Right lung (tissue), 5 donors: Measurements from ENCODE around the gene GIMAP5. TPM values are rescaled to one million over a fixed set of nuclear protein-coding genes. Genes with fewer than 3 reads are reported as not detected.
A peak's percentile ranks its signal among the peaks of the same experiment; 100 is the strongest.

Source experiments
- DNase-seq, 2 donors: peaks; one replicate each; pipeline ENCODE4 v3.0.0-alpha.2; 2013
- polyA plus RNA-seq, 5 donors: library from polyadenylated mRNA; unstranded; fragments of 120-200 nt; gene quantifications; one replicate each; pipeline versions ENCODE4 v1.2.1 to v1.2.3, GENCODE V29; 2013; ENCODE audit warnings: inconsistent platforms in 1 of 5, low replicate concordance in 1 of 5; ENCODE audit not compliant: insufficient read length in 5 of 5, insufficient read depth in 1 of 5

GIMAP5 gene
- polyA plus RNA-seq, 5 donors: 11.7 to 24.0 (median 17.4) TPM

DNA sequence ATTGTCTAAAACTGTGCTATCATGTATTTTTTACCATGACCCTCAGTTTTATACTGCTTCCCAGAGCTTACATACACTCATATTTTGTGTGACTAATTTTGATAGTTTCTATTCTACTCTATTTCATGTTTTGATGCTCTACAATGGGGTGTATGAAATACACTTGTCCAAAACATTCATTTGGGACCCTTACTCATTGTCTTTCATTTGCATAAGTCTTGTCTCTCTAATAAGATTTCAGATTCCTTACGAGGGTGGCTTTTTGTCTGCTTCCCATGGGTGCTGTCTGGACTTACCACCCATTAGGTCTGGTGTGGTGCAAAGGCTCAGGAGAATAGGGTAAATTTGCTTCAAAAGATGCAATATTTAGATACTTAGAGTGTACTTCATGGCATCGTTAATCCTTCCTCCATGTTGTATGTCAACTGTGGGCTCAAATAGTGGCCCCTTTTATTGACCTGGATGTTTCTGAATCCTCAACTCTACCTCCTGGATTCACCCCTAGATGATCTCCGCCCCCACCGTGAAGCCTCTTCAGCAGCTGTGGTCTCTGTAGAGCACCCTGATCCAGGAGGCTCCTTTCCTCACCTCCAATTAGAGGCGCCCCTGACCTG, 3.6 kb upstream of the GIMAP5 start:
- no peak for DNase-seq

DNA sequence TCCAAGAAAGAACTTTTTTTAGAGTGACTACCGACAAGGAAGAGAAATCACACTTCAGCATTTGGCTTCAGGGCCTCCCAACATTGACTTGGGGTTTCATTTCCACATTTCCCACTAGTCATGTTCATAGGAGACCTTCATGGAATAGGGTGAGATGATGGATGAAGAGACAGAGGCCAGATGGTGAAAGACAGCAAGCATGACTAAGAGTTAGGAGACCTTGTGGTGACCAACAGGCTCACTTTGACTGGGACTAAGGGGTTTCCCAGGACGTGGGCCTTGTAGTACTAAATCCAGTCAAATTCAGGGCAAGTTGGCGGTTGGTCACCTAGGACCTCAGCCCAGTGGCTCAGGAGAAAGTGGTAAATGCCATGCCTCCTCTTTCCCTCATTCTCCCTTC, 3.0 kb upstream of the GIMAP5 start:
- DNase-seq: no peak

DNA sequence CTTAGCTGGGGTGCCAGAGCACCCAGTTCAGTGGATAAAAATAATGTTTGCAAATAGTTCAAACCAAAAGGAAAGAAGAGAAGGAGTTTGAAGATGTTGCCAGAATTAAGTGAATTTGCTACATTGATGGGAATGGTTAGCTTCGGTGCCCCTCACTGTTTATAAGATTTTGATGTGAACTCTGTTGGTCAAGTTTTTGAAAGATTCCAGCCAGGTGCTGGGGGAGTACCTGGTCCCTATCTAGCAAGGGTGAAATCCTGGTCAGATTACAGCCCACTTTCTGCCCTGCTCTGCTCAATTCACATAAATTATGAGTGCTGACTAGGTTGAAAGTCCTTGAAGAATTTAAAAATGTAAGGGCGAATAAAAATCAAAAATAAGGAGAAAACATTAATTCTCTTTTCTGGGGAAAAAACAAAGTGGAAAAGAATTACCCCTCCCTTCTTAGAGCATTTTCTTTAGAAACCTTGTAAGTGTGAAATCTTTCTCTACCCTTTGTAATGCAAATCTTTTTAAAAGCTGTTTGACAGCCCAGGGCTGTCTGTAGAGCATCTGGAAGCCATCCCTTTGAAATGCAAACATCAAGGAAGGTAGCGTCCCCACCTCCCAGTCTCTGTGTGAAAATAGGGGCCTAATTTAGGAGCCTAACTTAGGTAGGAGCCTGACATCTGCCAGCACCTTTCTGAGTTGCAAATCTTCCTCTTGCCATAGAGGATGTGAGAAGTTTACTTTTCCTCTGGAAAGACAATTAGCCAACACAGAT, 1.4 kb upstream of the GIMAP5 start:
- DNase-seq: no peak

DNA sequence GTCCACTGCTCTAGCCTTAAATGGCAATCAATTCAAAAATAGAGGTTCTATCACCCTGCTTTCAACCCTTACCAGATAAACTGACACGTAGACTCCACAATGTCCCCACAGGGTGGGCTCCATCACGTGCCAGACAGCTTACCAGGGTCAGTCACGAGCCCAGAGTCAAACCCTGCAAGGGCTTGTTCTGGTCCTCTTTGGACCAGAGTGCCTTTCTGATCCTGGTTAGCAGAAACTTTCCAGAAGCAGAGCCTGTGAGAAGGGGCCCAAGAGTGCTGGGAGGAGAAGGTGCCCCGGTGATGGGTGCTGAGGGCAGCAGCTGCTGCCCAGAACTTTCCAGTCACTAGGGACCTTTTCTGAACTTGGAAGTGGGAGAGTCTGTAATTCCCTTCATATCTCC, 354 bp upstream of the GIMAP5 start:
- no peak for DNase-seq

DNA sequence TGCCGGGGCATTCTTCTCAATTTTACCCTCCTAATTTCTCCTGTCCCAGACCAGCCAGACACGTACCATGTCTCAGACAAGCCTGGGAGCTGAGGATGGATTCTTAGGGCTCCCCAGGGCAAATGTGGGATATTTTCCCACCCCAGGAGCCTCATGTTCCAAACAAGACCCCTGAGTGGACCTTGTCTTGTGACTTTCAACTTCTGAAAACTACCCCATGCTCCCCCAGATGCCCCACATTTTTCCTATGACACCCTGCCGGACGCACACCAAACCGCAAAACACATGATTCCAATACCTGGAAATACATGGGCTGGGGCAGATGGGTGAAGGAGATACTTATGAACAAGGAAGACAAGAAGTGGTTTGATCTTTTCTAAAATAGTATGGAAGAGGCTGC, 874 bp downstream of the GIMAP5 start:
- no peak for DNase-seq

DNA sequence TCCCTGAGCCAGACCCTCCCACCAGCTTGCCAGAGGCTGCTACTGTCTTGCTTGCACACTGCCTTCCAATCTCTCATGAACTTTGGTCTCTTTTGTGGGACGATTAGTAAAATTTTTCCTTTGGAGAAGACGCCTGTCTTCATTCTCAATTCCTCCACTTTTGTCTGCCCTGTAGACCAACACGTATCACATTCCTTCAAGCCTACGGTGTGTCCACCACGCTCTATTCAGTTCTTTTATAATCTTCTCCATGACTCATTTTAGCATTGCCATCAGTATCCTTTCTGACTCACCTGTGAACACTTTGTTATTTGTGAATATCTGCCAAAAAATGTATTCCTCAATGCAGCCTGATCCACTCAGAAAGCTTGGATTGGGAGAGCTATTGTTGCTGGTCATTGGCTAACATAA, 1.4 kb downstream of the GIMAP5 start:
- DNase-seq: no peak

DNA sequence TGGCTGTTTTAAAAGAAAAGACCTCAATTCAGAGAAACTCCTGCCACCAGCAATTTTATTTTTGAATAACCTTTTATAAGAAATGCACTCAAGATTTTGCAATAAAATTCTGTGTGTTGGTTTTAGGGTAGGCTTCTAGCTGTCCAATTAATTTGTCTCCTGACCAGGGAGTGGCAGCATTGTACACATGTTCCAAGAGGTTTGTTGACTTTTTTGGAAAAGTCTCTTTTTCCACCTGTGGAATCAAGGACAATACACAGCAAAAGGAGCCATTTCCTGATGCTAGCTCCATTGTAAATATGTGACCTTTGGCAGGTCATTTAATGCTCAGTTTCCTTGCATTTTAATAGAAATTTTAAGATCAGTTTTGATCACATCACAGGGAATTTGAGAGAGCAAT, 1.8 kb downstream of the GIMAP5 start:
- DNase-seq: no peak

DNA sequence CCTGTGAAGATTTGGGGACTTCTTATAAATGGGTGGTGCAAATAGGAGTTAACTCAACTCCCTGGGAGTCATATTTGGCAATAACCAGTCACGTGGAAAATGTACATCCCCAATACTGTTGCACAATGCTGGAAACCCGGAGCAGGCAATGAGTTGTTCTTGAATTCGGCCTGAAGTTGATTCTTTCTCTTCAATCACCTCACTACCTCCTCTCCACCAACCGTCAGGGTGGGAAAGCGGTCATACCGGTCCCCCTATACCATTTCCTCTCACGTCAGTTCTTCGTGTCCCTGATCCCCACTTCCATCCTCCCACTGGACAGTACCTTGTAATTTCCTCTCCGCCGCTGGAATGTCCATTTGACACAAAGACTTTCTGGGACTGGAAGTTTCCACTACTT, 2.8 kb downstream of the GIMAP5 start:
- no peak for DNase-seq

DNA sequence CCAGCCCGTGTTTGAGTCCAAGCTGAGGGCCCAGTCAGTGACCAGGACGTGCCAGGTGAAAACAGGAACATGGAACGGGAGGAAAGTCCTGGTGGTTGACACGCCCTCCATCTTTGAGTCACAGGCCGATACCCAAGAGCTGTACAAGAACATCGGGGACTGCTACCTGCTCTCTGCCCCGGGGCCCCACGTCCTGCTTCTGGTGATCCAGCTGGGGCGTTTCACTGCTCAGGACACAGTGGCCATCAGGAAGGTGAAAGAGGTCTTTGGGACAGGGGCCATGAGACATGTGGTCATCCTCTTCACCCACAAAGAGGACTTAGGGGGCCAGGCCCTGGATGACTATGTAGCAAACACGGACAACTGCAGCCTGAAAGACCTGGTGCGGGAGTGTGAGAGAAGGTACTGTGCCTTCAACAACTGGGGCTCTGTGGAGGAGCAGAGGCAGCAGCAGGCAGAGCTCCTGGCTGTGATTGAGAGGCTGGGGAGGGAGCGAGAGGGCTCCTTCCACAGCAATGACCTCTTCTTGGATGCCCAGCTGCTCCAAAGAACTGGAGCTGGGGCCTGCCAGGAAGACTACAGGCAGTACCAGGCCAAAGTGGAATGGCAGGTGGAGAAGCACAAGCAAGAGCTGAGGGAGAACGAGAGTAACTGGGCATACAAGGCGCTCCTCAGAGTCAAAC, 5.2 kb downstream of the GIMAP5 start:
- no peak for DNase-seq

DNA sequence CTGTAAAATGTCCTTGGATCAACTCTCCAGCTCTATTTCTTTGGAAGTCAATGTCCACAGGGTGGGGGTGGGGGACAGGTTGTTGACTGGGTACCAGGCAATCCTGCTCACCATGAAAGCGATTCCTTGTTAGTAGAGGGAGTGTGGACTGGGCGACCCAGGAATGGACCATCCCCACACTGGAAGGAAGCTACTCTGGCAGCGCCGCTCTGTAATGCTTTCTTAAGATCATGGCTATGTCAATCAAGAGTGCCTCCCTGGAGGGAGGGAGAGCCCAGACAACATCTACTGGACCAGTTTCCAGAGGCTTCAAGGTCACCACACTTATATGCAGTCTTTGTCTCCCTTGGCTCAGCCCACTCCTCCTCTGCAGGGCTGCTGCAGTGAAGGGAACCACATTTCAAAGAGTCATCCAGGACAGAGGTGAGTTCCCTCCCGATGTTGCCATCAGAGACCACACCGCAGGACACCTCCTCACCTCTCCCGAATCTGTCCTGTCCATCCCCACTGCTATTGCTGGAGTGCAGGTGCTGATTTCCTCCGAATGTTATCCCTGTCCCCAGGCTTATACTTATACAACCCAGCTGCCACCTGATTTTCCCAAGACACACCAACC, 6.9 kb downstream of the GIMAP5 start:
- no peak for DNase-seq

DNA sequence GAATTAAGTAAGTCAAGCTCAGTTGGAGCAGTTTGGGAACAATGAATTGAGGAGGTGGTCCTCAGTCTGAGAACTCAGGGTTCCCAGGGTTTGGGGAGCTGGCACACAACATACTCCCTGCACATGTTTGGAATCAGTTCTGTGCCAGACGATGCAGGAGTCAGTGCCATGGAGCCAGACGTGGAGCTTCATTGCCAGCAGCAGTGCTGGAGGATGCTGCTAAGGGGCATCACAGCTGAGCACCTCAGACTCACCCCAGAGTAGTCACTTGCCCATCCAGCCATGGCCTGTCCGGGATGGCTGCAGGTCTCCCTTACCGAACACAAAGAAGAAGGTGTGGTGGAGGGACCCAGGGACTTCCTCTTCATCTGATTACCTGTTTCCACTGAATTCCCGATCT, 7.9 kb downstream of the GIMAP5 start:
- DNase-seq: no peak

DNA sequence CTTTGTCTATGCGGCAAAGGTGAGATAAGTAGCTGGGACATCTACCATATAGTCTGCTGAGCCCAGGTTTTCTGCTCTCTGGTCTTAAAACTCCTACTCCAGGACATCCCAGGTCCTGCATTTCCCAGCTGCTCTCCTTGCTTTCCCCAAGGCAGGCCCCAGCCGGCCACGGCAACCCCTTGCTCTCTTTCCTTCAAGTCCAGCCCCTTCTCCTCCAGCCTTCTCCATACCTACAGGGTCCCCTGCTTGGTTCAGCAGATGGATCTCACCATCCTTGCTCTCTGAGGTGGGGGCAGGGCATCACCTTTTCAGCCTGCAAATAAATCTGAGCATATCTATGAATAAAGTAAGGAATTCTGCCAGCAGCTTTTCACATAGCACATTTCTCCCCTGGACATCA, 8.7 kb downstream of the GIMAP5 start:
- DNase-seq: no peak

DNA sequence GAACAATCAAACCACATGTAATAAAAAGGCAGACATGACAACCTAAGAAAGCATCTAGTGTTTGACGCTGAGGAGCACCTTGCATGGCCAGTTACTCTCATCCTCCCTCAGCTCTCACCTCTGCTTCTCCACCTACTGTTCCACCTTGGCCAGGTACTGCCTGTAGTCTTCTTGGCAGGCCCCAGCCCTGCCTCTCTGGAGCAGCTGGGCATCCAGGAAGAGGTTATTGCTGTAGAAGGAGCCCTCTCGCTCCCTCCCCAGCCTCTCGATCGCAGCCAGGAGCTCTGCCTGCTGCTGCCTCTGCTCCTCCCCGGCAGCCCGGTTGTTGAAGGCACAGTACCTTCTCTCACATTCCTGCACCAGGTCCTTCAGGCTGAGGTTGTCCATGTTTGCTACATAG, 9.7 kb downstream of the GIMAP5 start:
- no peak for DNase-seq

DNA sequence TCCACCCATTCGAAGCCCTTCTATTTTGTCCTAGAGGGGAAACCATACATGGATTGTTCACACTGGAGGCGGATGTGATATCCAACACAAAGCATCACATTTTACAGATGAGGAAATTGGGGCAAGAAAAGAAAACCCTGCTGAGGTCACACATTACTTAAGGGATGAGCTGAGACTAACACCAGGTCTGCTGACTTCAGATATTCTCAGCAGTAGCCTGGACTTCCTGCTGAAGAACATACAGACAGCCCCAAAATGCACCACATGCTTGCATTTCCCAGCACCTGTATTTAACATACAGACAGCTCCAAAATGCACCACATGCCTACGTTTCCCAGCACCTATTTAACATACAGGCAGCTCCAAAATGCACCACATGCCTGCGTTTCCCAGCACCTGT, 11.2 kb downstream of the GIMAP5 start:
- no peak for DNase-seq

DNA sequence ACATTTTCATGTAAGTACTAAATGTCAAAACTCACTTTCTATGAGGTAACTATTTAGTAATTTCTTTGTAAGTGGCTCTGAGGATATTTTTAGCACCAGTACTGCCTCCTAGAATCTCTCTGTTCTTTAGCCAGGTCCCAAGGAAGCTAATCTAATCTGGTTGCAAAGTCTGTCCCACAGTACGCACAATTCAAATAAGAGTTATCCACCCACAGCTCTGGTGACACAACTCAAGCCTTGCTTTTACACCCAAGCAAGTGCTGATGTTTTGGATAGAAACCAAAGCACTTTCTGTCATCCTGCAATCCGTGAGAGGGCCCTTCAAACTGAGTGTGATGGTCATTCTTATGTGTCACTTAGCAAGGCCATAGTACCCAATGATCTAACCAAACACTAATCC, 14.5 kb downstream of the GIMAP5 start:
- DNase-seq: no peak

DNA sequence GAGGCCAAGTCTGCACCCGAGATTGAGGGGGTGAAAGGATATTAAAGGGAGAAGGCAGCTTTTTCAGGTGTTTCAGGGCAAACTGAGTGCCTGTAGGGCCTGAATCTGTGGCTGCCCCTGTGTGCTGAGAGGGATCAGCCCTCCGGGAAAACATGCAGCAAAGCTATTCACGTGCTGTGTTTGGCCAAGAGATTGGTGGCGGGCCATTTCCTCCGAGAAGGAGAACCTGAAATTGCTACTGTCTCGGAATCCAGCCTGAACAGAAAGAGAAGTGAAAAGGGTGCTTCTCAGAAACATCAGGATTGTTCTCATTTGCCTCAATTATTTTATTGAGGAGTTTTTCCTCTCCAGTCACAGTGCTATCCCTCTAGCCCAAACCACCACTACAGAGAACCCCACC, 16.0 kb downstream of the GIMAP5 start:
- no peak for DNase-seq

DNA sequence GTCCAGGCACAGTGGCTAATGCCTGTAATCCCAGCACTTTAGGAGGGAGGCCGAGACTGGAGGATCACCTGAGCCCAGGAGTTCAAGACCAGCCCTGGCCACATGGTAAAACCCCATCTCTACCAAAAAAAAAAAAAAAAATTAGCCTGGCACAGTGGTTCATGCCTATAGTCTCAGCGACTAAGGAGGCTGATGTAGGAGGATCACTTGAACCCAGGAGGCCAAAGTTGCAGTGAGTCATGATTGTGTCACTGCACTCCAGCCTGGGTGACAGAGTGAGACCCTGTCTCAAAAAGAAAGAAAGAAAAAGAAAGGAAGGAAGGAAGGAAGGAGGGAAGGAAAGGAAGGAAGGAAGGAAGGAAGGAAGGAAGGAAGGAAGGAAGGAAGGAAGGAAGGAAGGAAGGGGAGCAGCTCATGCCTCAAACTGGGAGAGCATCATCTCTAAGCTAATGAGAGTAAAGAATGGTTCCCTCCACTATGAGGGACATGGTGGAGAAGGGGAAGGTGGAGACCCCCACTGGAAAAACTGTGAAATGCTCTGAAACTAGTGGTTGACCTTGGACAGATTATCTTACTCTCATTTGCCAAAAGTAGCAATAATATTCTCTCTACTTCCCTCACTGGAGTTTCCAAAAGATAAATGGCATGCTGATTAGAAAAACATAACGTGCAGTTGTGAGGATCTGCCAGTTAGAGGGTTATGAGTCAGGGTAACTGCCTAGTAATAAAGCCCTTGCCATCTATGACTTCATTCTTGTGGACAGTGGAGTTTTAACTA, 16.8 kb downstream of the GIMAP5 start:
- DNase-seq: peak in 1 of 2 donors; percentile 23

DNA sequence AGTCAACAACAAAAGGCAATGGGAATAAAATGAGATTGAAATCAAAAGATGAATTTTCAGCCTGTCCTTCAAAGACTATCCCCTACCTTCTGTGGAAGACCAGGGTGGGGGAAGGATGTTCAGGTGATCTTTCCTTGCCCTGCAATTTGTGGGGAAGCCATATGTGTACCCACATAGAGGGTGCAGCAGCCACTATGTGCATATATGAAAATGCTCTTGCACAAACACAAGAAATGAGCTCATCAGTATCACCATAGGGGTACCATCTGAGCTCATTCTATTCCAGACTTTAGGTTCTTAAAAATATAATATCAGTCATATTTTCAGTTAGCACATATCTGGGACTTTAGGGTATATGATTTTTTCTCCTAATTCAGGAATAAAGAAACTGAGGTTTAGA, 17.7 kb downstream of the GIMAP5 start:
- DNase-seq: no peak

DNA sequence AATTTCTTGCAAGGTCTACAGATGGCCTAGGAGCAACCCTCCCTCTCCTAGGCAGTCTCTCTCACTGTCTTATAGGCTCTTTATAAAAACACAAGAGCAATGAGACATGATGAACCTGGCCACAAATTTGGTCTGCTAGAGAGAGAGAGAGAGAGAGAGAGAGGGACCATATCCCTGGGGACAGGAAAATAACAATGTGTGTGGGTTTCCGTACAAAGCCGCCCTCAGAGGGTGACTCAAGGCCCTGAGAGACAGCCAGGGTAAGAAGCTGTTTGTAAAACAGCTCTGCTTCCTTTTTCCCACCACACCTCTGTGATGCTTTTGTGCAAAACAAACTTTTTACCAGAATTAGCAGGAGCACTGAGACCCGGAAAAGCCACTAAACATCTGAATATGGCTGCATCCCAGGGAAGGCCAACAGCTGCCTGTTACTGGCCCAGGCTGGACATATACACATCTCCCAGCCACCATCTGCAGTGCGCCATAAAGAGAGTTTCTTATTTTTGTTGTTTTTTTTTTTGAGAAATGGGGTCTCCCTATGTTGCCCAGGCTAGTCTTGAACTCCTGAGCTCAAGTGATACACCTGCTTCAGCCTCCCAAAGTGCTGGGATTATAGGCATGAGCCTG, 18.4 kb downstream of the GIMAP5 start:
- DNase-seq: no peak

DNA sequence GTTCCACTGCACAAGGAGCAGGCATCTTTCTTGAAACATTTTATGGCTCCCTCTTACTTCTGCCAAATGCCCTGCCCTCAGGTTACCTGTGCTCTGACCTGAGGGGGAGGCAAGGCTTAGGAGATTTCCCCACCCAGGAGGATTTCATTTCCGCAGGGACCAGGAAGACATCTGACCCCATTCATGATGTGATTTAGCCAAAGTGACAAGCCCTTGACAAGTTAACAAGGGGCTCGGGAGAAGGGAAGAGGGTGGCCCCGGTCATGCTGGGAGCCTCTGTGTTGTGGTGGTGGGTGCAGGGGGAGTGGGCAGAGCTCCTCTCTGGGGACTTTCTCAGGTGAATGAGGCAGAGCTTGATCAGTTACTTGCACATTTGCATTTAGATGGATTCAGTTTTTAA, 18.9 kb downstream of the GIMAP5 start:
- DNase-seq: no peak

DNA sequence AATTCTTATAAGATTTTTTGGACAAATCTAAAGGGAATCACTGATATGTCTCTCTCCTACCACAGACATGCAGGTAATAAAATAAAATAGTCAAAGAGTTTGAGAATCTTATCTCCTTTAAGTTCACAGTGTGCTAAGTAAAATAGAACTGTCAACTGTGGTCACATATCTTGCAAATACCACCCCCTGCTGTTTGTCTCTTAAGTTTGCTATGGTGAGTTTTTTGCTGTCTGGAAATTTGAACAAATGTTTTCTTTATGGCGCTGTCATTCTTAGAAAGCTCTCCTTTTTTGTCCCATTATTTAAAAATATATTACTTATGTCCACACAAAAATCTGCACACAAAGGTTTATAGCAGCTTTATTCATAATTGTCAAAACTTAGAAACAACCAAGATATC, 19.6 kb downstream of the GIMAP5 start:
- DNase-seq: no peak

DNA sequence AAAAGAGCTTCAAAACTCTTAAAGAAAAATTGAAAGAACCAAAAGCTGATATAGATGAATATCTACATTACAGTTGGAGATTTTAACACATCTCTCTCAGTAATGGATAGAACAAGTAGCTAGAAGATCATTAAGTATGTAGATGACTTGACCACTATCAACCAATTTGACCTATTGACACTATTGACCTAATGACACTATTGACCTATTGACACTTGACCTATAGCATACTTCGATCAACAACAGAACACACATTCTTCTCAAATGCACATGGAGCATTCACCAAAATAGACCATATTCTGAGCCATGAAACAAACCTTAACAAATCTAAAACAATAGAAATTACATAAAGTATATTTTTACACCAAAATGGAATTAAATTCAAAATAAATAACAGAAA, 22.3 kb downstream of the GIMAP5 start:
- no peak for DNase-seq
